Activated naive CD4-positive, alpha-beta T cell treated with anti-CD3 and anti-CD28 coated beads, Interleukin-2, amount 10 ng/mL, durations not matched to agents 5 hours and 36 hours (primary cell): ENCODE results near the gene DLGAP5. TPM values are rescaled to one million over a fixed set of nuclear protein-coding genes. Genes with fewer than 3 reads are reported as not detected.

Experiments used
- total RNA-seq, 2 experiments: library from RNA; stranded (reverse); gene quantifications; one replicate each; pipeline ENCODE4 v1.2.3, GENCODE V29; 2021

Gene DLGAP5
- 10 to 100 TPM; 67.1 to 68.5 TPM for total RNA-seq

DNA sequence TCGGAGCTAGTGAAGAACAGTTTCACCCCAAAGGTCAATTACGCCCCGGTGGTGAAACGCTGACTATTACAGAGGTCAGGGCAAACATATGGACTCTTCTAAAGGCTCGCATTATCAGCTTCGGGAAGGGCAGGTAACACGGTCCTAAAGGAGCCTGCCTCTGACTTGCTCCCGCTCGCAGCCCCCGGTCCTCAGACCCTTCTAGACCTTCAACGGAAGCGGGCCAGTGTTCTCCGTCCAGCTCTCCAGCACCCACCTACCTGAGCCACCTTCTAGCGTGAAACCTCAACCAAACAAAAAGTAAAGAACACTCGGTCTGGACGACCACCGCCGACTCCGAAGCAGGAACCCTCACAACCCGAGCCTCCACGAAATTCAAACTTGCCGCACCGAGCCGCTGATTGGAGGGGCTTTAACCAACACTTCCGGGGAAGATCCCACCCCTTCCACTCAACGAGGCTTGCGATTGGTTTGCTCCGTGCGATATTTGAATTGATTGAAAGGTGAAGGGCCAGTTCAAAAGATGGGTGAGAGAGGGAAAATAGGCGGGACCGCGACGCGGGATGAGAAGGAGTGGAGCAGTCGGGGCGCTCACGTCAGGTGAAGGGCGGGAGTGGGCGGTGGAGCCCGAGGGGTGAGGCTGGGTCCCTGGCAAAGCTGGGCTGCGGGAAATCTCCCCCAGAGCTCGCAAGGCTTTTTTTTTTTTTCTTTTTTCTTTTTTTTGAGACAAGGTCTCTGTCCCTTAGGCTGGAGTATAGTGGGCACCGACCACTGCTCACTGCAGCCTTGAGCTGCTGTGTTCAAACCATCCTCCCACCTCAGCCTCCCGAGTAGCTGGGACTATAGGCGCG, at the start of gene DLGAP5:
DLGAP5 (minus strand) TSS at position 383 of the 851 bp plus-strand sequence. CDS start 2,406 bp downstream, outside the sequence.

DNA sequence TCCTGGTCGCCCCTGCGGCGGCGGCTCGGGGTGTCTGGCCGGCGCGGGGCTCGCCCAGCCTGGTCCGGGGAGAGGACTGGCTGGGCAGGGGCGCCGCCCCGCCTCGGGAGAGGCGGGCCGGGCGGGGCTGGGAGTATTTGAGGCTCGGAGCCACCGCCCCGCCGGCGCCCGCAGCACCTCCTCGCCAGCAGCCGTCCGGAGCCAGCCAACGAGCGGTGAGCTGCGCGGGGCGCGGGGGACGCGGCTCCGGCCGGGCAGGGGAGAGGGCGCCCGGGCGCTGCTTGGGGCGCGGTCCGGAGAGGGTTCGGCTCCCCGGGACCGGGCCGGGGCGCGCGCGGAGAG, 62.3 kb downstream of the DLGAP5 start, which contains the start of gene LGALS3:
LGALS3 (plus strand) TSS at position 167 of the 342 bp plus-strand sequence. CDS start 8,122 bp downstream, outside the sequence.

Other genes with a start within 250 kb of the DLGAP5 start
- 10 to 100 TPM; 25.5 to 26.3 TPM for gene WDHD1, start 164.5 kb downstream of the DLGAP5 start, total RNA-seq
- gene SOCS4, start 164.3 kb downstream of the DLGAP5 start, total RNA-seq, result 10 to 100 TPM; 26.9 to 29.7 TPM
- 10 to 100 TPM; 96.6 to 99.7 TPM for gene MAPK1IP1L, start 139.9 kb downstream of the DLGAP5 start, total RNA-seq
- gene LGALS3, start 62.3 kb downstream of the DLGAP5 start, total RNA-seq, result 10 to 100 TPM; 38.9 to 40.6 TPM
- 10 to 100 TPM; 23.0 to 24.1 TPM for gene FBXO34, start 79.8 kb upstream of the DLGAP5 start, total RNA-seq
- gene ATG14, start 220.2 kb upstream of the DLGAP5 start, total RNA-seq, result 1 to 10 TPM; 5.7 to 6.0 TPM
- gene TBPL2, start 249.0 kb upstream of the DLGAP5 start, total RNA-seq, result not detected